ENCODE measurements around the gene DGKD.

DNA sequence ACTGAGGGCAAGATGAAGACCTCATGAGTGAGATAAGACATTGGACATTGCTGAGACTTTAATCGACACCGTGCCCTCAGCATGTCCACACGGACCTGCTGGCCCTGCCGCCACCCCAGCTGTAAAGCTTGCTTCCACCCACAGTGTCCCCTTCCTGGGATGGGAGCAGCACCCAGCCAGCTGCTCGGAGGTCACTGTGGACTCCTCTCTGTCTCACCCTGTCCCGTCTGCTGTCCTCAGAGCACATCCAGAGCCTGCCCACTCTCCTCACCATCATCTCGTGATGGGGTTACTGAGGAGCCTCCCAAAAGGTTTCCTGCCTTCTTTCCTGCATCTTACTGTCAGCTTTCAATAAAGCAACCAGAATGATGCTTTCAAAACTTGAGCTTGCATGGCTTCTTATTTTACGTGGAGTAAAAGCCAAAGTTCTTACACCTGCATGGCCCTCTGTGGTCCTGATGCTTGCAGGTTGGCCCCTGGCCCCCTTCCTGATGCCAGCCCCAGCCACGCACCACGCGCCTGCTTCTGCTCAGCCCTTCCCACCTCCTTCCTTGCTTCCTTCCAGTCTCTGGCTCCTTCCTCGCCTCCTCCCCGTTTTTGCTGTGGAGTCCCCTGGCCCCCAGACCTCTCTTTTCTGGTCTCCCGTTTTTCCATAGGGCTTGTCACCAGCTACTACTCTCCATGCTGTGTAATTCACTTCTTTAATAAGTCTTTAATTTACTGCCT is 67.0 kb downstream of the DGKD start:
- TF ChIP-seq, protein P1, sequence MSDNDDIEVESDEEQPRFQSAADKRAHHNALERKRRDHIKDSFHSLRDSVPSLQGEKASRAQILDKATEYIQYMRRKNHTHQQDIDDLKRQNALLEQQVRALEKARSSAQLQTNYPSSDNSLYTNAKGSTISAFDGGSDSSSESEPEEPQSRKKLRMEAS (IDR thresholded peaks at IDR 0.05) = no peak
- TF ChIP-seq POLR2A (IDR thresholded peaks at IDR 0.05; ENCODE audit: borderline replicate concordance, extremely low read depth, insufficient read depth, insufficient read length) (no peak), EZH2phosphoT487 (IDR thresholded peaks at IDR 0.05; ENCODE audit: borderline replicate concordance) (no peak), EGR1 (IDR thresholded peaks at IDR 0.05; ENCODE audit: low read depth) (no peak), POLR2AphosphoS5 (IDR thresholded peaks at IDR 0.05; ENCODE audit: low read depth, low read length) (no peak), JUND (IDR thresholded peaks at IDR 0.05) (no peak), ZNF274 (IDR thresholded peaks at IDR 0.05; ENCODE audit: low read depth, low read length) (no peak), CBX3 (IDR thresholded peaks at IDR 0.05; ENCODE audit: low read depth) (no peak), FOSL1 (IDR thresholded peaks at IDR 0.05; ENCODE audit: low read depth) (no peak), EZH2 (IDR thresholded peaks at IDR 0.05) (no peak)
- TF ChIP-seq, protein P2, sequence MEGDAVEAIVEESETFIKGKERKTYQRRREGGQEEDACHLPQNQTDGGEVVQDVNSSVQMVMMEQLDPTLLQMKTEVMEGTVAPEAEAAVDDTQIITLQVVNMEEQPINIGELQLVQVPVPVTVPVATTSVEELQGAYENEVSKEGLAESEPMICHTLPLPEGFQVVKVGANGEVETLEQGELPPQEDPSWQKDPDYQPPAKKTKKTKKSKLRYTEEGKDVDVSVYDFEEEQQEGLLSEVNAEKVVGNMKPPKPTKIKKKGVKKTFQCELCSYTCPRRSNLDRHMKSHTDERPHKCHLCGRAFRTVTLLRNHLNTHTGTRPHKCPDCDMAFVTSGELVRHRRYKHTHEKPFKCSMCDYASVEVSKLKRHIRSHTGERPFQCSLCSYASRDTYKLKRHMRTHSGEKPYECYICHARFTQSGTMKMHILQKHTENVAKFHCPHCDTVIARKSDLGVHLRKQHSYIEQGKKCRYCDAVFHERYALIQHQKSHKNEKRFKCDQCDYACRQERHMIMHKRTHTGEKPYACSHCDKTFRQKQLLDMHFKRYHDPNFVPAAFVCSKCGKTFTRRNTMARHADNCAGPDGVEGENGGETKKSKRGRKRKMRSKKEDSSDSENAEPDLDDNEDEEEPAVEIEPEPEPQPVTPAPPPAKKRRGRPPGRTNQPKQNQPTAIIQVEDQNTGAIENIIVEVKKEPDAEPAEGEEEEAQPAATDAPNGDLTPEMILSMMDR (IDR thresholded peaks at IDR 0.05 in 2 of 3, conservative IDR thresholded peaks at IDR 0.05 in 1 of 3; ENCODE audit: borderline replicate concordance in 1 of 3, insufficient read depth in 1 of 3, low read depth in 2 of 3, low read length in 2 of 3) = no peak
- TF ChIP-seq, protein P3, sequence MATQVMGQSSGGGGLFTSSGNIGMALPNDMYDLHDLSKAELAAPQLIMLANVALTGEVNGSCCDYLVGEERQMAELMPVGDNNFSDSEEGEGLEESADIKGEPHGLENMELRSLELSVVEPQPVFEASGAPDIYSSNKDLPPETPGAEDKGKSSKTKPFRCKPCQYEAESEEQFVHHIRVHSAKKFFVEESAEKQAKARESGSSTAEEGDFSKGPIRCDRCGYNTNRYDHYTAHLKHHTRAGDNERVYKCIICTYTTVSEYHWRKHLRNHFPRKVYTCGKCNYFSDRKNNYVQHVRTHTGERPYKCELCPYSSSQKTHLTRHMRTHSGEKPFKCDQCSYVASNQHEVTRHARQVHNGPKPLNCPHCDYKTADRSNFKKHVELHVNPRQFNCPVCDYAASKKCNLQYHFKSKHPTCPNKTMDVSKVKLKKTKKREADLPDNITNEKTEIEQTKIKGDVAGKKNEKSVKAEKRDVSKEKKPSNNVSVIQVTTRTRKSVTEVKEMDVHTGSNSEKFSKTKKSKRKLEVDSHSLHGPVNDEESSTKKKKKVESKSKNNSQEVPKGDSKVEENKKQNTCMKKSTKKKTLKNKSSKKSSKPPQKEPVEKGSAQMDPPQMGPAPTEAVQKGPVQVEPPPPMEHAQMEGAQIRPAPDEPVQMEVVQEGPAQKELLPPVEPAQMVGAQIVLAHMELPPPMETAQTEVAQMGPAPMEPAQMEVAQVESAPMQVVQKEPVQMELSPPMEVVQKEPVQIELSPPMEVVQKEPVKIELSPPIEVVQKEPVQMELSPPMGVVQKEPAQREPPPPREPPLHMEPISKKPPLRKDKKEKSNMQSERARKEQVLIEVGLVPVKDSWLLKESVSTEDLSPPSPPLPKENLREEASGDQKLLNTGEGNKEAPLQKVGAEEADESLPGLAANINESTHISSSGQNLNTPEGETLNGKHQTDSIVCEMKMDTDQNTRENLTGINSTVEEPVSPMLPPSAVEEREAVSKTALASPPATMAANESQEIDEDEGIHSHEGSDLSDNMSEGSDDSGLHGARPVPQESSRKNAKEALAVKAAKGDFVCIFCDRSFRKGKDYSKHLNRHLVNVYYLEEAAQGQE (IDR thresholded peaks at IDR 0.05; ENCODE audit: low read depth) = no peak
